ENCODE measurements around the gene ZNF69. TPM values are rescaled to one million over a fixed set of nuclear protein-coding genes. Genes with fewer than 3 reads are reported as not detected.
A peak's percentile ranks its signal among the peaks of the same experiment; 100 is the strongest.

The ZNF69 gene
- total RNA-seq, 1 experiment from 2014 or later: 28.7 TPM

DNA sequence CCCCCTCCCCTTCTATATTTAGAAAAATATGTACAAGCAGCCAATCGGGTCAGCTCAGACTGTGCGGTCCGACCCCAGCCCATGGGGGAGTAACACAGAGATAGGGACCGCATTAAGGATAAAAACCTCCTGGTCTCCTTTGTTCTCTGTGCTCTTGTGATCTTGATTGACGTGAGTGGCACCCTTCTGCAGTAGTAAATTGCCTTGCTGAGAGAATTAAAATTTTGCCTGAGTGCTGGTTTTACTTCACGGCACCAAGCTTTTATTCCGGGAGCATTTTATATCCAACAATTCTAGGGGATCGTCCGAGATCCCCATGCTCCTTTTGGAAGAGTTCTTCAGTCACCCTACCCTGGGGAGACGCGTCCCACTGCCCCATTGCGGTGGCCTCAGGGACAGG is 7.0 kb upstream of the ZNF69 start (continued):
- TF ChIP-seq, protein P1, sequence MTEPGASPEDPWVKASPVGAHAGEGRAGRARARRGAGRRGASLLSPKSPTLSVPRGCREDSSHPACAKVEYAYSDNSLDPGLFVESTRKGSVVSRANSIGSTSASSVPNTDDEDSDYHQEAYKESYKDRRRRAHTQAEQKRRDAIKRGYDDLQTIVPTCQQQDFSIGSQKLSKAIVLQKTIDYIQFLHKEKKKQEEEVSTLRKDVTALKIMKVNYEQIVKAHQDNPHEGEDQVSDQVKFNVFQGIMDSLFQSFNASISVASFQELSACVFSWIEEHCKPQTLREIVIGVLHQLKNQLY (CRISPR knock-in tag; IDR thresholded peaks at IDR 0.05): no peak

DNA sequence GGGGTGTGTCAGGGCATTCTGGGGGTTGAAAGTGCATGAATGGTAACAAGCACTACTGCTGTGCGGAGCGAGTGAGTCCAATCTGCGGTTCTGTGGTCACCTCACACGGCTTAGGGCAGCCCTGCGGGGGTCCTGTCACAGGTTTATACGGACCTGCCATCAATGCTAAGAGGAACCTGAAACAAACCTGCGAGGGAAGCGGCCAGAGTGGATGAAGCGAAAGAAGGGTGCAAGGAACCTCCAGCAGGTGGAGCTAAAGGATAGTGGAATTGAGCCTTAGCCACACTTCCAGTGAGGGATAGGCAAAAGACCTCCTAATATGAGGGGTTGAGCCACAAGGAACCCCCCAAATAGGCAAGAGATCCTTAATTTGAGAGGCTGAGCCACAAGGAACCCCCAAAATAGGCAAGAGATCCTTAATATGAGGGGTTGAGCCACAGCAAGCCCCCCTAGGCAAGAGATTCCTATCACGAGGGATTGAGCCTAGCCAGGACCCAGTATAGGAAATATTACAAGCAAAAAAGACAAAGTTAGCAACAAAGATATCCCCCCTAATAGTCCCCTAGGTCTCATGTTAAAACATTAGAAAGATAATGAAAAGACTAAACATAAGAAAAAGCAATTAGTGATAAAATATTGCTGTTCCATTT is 6.3 kb upstream of the ZNF69 start:
- POLR2A ChIA-PET: no interaction called here
- Mint-ChIP-seq H3K4me1 (peaks cover 1% of the 10 kb centered on the region; the same call in 1 of the 2 replicates), H3K36me3 (peaks cover 1% of the 10 kb centered on the region; the same call in 1 of the 2 replicates), H3K4me3 (peak overlapping the region; percentile 13), H3K9me3 (peaks cover 13% of the 10 kb centered on the region), H3K27ac (no peak overlapping the region), H3K27me3 (ENCODE audit: low read depth) (peaks cover 8% of the 10 kb centered on the region)
- peak; percentile 76 for DNase-seq (ENCODE audit: low spot score)
- CTCF ChIA-PET: interaction anchor here (0.6 to 4.4 kb wide), 14 partner anchors 10 to 259 kb away, joined by 3 to 38 read pairs (median 5); partner anchors contain the start of genes ZNF20, ZNF433, ZNF439 and ZNF491
- peak; percentile 74 for ATAC-seq
- TF ChIP-seq SP1 (CRISPR knock-in tag; conservative IDR thresholded peaks at IDR 0.05) (no peak), JUN (CRISPR knock-in tag; IDR thresholded peaks at IDR 0.05) (no peak)
- TF ChIP-seq, protein P2, sequence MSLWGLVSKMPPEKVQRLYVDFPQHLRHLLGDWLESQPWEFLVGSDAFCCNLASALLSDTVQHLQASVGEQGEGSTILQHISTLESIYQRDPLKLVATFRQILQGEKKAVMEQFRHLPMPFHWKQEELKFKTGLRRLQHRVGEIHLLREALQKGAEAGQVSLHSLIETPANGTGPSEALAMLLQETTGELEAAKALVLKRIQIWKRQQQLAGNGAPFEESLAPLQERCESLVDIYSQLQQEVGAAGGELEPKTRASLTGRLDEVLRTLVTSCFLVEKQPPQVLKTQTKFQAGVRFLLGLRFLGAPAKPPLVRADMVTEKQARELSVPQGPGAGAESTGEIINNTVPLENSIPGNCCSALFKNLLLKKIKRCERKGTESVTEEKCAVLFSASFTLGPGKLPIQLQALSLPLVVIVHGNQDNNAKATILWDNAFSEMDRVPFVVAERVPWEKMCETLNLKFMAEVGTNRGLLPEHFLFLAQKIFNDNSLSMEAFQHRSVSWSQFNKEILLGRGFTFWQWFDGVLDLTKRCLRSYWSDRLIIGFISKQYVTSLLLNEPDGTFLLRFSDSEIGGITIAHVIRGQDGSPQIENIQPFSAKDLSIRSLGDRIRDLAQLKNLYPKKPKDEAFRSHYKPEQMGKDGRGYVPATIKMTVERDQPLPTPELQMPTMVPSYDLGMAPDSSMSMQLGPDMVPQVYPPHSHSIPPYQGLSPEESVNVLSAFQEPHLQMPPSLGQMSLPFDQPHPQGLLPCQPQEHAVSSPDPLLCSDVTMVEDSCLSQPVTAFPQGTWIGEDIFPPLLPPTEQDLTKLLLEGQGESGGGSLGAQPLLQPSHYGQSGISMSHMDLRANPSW (CRISPR knock-in tag; conservative IDR thresholded peaks at IDR 0.05; ENCODE audit: low read depth): no peak
- TF ChIP-seq, protein P3, sequence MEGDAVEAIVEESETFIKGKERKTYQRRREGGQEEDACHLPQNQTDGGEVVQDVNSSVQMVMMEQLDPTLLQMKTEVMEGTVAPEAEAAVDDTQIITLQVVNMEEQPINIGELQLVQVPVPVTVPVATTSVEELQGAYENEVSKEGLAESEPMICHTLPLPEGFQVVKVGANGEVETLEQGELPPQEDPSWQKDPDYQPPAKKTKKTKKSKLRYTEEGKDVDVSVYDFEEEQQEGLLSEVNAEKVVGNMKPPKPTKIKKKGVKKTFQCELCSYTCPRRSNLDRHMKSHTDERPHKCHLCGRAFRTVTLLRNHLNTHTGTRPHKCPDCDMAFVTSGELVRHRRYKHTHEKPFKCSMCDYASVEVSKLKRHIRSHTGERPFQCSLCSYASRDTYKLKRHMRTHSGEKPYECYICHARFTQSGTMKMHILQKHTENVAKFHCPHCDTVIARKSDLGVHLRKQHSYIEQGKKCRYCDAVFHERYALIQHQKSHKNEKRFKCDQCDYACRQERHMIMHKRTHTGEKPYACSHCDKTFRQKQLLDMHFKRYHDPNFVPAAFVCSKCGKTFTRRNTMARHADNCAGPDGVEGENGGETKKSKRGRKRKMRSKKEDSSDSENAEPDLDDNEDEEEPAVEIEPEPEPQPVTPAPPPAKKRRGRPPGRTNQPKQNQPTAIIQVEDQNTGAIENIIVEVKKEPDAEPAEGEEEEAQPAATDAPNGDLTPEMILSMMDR (IDR thresholded peaks at IDR 0.05): peak; percentile 51
- TF ChIP-seq, protein P4, sequence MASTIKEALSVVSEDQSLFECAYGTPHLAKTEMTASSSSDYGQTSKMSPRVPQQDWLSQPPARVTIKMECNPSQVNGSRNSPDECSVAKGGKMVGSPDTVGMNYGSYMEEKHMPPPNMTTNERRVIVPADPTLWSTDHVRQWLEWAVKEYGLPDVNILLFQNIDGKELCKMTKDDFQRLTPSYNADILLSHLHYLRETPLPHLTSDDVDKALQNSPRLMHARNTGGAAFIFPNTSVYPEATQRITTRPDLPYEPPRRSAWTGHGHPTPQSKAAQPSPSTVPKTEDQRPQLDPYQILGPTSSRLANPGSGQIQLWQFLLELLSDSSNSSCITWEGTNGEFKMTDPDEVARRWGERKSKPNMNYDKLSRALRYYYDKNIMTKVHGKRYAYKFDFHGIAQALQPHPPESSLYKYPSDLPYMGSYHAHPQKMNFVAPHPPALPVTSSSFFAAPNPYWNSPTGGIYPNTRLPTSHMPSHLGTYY (CRISPR knock-in tag; IDR thresholded peaks at IDR 0.05): no peak

DNA sequence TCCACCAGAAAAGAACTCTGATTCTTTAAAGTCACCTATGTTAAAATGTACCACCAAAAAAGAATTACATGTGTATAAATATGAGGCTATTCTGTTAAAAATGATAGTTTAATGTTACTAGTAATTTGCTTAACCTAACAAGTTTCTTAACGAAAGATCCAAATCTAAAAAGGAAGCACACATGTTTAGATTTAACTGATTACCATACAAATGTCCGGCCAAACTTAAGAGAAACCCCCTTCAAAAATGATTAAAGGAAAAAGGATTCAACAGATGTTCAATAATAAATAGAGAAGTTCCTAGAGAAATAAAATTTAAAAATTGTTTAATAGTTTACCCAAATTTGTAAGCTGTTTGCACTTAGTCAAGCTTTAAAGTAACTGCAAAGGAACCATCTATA is 5.0 kb upstream of the ZNF69 start:
- CTCF ChIA-PET: interaction anchor here (0.6 to 4.4 kb wide), 6 partner anchors 41 to 600 kb away, joined by 3 to 38 read pairs (median 5); partner anchors contain the start of genes ZNF491, ZNF700 and ZNF763
- H3K4me1 Mint-ChIP-seq: peaks cover 11% of the 10 kb centered on the region
- H3K4me3 Mint-ChIP-seq: no peak overlapping the region
- ATAC-seq: no peak
- TF ChIP-seq FOXJ3 (CRISPR knock-in tag; IDR thresholded peaks at IDR 0.05; ENCODE audit: borderline replicate concordance) (no peak), HMGA2 (CRISPR knock-in tag; IDR thresholded peaks at IDR 0.05) (no peak), NR3C1 (CRISPR knock-in tag; conservative IDR thresholded peaks at IDR 0.05; ENCODE audit: low read depth) (no peak), NR1H2 (CRISPR knock-in tag; IDR thresholded peaks at IDR 0.05) (no peak), GRHL2 (CRISPR knock-in tag; IDR thresholded peaks at IDR 0.05; ENCODE audit: insufficient replicate concordance, severe bottlenecking) (no peak), ZBTB21 (CRISPR knock-in tag; IDR thresholded peaks at IDR 0.05; ENCODE audit: borderline replicate concordance) (no peak), ZNF138 (CRISPR knock-in tag; conservative IDR thresholded peaks at IDR 0.05) (no peak), PRRX2 (CRISPR knock-in tag; IDR thresholded peaks at IDR 0.05) (no peak), GABPB1 (CRISPR knock-in tag; IDR thresholded peaks at IDR 0.05) (no peak)
- TF ChIP-seq, protein P5, sequence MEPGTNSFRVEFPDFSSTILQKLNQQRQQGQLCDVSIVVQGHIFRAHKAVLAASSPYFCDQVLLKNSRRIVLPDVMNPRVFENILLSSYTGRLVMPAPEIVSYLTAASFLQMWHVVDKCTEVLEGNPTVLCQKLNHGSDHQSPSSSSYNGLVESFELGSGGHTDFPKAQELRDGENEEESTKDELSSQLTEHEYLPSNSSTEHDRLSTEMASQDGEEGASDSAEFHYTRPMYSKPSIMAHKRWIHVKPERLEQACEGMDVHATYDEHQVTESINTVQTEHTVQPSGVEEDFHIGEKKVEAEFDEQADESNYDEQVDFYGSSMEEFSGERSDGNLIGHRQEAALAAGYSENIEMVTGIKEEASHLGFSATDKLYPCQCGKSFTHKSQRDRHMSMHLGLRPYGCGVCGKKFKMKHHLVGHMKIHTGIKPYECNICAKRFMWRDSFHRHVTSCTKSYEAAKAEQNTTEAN (CRISPR knock-in tag; IDR thresholded peaks at IDR 0.05): no peak
- TF ChIP-seq, protein P6, sequence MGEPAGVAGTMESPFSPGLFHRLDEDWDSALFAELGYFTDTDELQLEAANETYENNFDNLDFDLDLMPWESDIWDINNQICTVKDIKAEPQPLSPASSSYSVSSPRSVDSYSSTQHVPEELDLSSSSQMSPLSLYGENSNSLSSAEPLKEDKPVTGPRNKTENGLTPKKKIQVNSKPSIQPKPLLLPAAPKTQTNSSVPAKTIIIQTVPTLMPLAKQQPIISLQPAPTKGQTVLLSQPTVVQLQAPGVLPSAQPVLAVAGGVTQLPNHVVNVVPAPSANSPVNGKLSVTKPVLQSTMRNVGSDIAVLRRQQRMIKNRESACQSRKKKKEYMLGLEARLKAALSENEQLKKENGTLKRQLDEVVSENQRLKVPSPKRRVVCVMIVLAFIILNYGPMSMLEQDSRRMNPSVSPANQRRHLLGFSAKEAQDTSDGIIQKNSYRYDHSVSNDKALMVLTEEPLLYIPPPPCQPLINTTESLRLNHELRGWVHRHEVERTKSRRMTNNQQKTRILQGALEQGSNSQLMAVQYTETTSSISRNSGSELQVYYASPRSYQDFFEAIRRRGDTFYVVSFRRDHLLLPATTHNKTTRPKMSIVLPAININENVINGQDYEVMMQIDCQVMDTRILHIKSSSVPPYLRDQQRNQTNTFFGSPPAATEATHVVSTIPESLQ (CRISPR knock-in tag; IDR thresholded peaks at IDR 0.05): no peak
- TF ChIP-seq, protein P7, sequence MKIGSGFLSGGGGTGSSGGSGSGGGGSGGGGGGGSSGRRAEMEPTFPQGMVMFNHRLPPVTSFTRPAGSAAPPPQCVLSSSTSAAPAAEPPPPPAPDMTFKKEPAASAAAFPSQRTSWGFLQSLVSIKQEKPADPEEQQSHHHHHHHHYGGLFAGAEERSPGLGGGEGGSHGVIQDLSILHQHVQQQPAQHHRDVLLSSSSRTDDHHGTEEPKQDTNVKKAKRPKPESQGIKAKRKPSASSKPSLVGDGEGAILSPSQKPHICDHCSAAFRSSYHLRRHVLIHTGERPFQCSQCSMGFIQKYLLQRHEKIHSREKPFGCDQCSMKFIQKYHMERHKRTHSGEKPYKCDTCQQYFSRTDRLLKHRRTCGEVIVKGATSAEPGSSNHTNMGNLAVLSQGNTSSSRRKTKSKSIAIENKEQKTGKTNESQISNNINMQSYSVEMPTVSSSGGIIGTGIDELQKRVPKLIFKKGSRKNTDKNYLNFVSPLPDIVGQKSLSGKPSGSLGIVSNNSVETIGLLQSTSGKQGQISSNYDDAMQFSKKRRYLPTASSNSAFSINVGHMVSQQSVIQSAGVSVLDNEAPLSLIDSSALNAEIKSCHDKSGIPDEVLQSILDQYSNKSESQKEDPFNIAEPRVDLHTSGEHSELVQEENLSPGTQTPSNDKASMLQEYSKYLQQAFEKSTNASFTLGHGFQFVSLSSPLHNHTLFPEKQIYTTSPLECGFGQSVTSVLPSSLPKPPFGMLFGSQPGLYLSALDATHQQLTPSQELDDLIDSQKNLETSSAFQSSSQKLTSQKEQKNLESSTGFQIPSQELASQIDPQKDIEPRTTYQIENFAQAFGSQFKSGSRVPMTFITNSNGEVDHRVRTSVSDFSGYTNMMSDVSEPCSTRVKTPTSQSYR (CRISPR knock-in tag; IDR thresholded peaks at IDR 0.05): no peak
- peaks cover 8% of the 10 kb centered on the region for H3K27me3 Mint-ChIP-seq (ENCODE audit: low read depth)
- no peak overlapping the region for H3K27ac Mint-ChIP-seq
- POLR2A ChIA-PET: no interaction called here
- peaks cover 5% of the 10 kb centered on the region; the same call in 1 of the 2 replicates for H3K36me3 Mint-ChIP-seq
- DNase-seq (ENCODE audit: low spot score): no peak
- peaks cover 16% of the 10 kb centered on the region for H3K9me3 Mint-ChIP-seq

Measured in WTC11 (cell line).